GM18511 (cell line): ENCODE results near the gene A4GNT.
"Not testable (repeated sequence)": the region's sequence is repeated elsewhere in the genome, so short reads cannot be mapped to it uniquely, and the experiment has no call there.

ENCODE experiments used
- ATAC-seq: cut with Tn5 transposase; IDR thresholded peaks from one replicate; pipeline ENCODE4 v1.9.1; 2021; ENCODE audit warnings: mild to moderate bottlenecking, moderate library complexity; ENCODE audit not compliant: unreplicated experiment

The A4GNT gene

GRCh38 chr3:138119423-138119766 is 12.8 kb downstream of the A4GNT start:
- ATAC-seq: no peak

DNA sequence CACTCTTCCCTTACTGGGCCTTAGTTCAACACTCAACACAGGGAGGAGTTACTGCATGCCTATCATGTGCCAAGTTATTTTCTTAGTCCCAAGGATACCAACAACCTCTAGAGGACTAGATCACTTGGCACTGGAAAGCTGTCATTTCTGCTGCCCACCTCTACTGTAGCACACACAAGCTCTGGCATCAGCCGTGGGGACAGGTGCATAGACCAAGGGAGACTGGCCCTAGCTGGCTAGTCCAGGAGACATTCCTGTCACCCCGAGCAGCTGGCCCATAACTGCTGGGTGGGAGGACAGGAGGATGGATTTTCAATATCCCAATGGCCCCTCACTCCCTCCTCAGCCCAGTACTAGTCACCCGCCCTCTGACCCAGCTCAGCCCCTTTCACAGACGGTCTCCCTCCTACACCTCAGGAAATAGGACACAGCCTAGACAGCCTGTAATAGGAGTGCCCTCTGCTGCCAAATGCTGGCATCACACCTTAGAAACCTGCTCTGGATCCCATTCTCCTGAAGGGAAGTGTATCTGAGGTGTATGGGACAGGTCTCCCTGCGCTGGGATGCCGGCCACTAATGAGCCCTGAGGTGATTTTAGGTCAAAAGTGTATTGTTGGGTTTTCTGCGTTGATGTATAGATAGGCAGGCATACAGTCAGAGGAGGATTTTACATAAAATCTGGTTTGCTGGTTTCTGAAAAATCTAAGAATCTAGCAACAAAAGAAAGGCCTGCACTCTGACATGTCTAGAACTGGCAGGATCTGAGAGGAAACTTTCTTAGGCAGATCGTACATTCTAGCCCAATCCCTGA is 13.4 kb downstream of the A4GNT start:
- ATAC-seq: peak; percentile 76

DNA sequence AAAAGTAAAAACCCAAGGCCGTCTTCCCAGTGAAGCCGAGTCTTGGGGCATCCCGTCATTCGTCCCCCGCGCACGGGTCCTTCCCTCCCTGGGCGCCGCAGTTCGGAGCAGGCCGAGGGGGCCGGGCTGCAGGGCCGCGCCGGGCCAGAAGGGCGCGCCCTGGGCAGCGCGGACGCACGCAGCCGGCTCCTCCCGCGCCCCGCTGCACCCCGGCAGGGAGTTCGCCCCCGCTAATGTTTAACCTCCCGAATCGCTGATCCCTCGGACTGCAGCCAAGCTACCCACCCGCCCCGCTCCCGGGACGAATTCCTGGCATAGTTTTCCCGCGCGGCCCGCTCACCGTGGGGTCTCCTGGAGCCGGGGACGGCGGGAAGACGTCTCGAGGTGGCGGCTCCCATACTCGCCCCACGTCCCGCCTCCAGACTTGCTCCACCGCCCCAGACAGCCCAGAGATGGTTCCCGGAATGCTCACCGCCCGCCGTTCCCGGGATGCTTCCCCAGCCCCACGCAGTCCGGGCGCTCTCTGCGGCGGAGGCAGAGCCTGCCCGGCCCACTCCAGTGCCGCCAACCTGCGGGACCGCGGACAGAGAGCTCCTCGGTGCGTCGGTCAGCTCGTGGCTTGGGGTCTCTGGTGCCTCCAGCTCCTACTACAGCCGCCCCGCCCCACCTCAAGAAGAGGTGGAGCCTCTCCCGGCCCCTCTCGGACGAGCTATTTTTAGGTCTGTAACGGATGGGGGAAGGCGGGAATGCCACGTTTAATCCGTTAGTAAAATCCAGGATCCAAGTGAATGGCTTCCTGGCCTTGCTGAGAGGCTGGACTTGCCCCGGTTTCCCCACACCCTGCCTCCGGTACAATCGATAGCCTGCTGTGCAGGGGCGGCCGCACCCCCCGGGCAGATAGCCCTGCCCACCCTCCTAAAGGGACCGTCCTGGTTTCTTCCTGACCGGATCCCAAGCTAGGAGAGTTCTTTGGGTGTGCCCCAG is 16.9 kb downstream of the A4GNT start, which contains the start of gene DZIP1L:
Gene DZIP1L (minus strand): TSS at position 621 of the 984 bp plus-strand sequence. CDS start 11,637 bp downstream, outside the sequence.
- ATAC-seq: peak; percentile 86

GRCh38 chr3:138114431-138114918 is 17.7 kb downstream of the A4GNT start:
- no peak for ATAC-seq

DNA sequence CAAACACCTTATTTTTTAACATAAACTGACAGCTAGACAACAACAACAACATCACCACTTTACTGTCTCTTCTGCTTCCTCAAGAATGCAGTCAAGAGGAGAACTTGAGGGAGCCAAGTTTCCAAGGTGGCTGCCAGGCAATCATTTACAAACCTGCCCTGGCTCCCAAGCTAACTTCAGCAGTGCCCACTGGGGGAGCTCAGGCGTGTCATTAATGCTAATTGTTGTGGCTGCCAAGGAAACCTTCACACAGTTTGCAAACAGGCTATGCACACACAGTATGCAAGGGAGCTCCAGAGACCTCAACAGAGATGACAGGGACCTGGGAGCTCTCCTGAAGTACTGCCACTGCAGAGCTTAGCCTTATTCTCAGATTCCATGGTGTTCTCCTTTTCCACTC is 18.9 kb downstream of the A4GNT start:
- no peak for ATAC-seq

- ATAC-seq: no peak
Observed at GRCh38 chr3:138112362-138112761, 19.8 kb downstream of the A4GNT start.

- no peak for ATAC-seq
Observed at GRCh38 chr3:138105598-138105997, 26.6 kb downstream of the A4GNT start.

DNA sequence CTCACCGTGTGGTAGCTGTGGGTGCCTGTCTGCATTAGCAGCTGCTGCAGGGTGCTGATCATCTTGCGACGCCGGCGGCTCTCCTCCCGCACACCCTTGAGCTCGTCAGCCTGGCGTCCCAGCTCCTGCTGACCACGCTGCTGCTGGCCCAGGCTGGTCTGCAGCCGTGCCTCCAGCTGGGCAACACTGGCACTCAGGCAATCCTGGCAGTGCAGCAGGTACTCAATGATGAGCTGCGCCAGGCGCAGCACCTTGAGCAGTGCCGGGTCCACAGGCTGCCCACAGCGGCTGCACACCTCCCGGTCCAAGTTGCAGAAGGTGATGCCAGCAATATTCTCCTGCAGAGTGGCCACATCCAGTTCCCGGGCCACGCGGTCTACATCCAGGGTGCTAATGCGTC is 28.7 kb downstream of the A4GNT start:
- ATAC-seq: no peak

- not testable (repeated sequence) for ATAC-seq
Observed at GRCh38 chr3:138101351-138101940, 30.7 kb downstream of the A4GNT start.

DNA sequence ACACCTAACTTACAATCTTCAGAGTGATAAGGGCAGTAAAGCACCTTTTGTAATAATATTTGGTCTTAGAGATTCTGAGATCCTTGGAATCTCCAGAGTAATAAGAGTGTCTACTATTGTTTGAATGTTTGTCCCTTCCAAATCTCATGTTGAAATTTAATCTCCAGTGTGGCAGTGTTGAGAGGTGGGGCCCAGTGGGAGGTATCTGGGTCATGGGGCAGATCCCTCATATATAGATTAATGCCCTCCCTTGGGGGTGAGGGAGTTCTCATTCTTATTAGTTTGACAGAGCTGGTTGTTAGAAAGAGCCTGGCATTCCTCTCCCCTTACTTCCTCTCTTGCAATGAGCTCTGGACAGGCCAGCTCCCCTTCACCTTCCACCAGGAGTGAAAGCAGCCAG is 32.8 kb downstream of the A4GNT start:
- no peak for ATAC-seq

DNA sequence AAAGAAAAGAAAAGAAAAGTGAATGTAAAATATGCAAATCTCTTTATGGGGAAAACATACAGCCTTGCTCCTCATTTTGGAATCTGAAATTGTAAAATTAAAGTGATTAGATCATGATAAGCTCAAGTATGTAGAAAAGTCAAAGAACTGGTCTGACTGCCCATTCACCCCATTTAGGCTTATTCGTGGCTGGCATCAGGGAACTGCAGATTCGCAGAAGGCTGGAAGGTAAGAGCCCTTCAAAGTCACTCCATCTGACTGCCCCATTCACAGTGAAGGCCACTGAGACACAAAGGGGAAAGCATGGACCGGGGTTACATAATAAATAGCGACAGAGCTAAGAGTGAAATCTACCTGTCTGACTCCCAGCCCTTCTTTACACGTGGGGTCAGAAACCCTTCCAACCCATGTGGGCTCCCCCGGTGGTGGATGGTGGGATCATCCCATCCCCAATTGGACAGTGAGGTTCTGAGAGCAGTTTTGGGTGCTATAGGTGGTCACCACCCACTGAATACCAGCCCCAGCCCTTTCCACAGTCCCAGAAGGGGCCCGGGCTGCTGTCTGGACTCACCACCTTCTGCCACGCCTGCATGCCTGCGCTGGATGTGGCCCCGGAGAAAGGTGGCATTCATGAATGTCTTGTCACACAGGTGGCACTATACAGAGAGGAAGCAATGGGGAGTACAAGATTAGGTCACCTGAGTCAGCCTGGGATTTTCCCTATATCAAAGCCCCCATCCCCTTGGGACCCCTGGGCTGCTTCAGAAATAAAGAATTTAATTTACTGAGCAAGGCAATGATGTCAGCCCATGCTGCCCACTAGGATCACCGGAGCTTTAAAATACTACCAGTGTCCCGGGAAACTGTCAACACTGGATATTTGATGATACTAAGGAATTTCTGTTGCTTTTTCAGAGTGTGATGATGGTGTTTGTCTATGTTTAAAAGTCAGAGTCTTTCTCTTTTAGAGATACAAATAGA is 34.7 kb downstream of the A4GNT start:
- peak; percentile 51 for ATAC-seq

- ATAC-seq: no peak
Observed at GRCh38 chr3:138093721-138094120, 38.5 kb downstream of the A4GNT start.

DNA sequence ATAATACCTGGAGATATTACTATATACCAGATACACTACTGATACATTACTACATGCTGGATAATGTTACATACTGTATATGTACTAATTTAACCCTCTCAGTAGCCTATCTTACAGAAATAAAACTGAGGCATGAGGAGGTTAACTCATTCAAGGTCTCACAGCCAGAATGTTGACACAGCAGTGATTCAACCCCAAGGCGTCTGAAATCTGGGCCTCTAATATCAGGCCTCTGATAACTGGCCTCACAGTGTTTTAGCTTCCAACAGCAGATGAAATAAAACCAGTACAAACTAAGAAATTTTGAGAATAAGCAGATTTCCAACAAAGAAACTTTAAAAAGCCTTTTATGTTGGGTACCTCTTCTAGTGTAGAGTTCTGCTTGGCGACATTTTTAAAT is 40.2 kb downstream of the A4GNT start:
- ATAC-seq: no peak

GRCh38 chr3:138089091-138089490 is 43.1 kb downstream of the A4GNT start:
- no peak for ATAC-seq

GRCh38 chr3:138085745-138086144 is 46.4 kb downstream of the A4GNT start:
- not testable (repeated sequence) for ATAC-seq

- ATAC-seq: no peak
Observed at GRCh38 chr3:138084196-138084595, 48.0 kb downstream of the A4GNT start.

DNA sequence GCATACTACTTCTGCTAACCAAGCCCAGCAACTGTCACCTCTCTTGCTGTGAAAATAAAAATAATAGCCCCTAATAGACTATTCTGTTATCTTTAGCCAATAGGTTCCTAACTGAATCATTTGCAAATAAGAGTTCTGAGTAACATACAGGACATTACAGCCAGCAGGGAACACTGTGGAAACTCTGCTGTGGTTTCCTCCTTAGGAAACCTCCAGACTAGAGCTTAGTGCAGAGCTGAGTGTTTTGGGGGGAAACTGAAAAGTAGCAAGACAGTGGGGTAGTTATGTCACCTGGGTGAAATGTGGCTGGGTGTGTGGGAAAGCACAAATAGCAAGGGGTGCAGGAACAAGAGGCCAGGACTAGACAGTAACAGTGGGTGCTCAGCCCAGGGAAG is 49.2 kb downstream of the A4GNT start:
- no peak for ATAC-seq

DNA sequence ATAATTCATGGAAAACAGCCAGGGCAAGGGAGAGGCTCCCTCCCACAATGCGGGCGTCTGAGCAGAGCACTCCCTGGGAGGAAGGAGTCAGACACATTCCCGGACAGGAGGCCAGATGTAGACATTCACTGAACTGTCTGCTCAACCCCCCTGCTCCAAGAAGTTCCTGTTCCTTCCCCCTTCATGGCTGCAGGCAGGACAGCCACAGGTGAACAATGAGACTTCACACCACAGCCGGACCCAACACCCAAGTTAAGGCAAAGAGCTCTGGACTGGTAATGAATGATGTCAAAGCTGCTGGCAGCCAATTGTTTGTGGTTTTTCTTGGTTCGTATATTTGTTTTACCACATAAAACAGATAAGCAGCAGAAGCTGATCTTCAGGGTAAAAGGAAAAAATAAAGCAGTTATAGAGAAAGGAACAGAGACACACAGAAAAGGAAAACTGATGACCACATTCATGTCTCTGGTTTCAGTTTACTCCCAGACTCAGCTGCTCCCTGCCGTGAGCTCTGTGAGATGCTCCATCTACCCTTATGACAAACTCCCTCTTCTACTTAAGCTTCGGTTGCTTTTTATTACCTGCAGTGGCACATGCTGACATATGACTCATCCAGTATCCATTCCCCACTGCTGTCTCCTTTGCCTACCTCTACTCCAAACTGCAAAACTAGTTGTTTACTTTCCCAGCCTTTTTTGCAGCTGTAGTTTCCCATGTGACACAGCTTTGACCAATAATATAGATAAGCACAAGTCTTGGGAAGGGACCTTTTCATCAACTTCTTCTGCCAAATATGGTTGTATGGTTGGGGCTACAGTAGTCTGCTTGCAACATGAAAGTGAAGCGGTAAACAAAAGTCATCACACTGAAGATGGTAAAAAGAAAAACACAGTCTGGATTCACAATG is 49.9 kb downstream of the A4GNT start:
- ATAC-seq: no peak
